NK-92 (cell line): ENCODE results near the gene MOV10L1.

ENCODE experiments used
- DNase-seq: peaks from one replicate; lab custom pipeline; 2025; ENCODE audit not compliant: unreplicated experiment; lab: John Stamatoyannopoulos, UW

Gene MOV10L1

GRCh38 chr22:50102946-50103345, 13.1 kb downstream of the MOV10L1 start:
- DNase-seq, result no peak

GRCh38 chr22:50104141-50104544, 14.3 kb downstream of the MOV10L1 start:
- DNase-seq, result no peak

DNA sequence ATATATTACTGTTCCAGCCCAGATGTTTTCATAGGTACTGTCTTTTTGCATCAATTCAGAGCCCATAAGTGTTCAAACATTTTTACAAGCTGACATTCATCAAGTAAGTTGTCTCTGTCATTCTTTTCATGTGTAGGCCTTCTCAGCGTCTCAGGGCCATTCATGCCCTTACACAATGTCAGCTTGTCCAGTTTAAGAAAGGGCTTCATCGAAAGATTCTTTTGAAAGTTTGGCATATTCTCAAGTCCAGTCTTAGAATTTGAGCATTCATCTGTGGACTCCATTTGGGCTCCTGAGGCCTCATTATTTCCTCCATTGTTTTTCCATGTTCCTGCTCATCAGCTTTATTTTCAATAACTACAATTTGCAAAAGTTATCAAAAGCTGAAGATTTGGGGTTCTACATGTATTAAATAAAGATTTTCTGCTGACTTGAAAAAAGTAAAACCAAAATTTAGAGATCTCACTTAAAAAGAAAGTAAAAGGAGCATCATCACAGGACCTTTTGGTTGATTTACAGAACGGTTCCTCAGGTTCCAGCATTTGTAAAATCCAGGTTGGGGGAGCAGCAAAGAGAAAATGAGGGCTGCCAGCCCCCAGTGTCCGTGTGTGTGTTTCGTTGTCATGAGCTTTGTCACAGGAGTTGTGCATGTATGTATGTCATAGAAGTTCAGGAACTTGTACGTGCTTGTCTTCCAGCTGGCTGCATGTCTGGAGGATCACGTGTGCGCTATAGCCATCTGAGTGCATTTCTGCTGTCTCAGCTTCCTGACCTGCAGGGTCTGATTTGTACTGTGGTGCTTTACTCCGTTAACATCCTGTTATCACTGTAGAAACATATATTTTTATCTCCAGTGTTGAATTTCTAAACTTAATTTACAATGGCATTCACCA, 15.6 kb downstream of the MOV10L1 start:
- no peak for DNase-seq

GRCh38 chr22:50107529-50107928, 17.7 kb downstream of the MOV10L1 start:
- no peak for DNase-seq

GRCh38 chr22:50111056-50111455, 21.2 kb downstream of the MOV10L1 start:
- DNase-seq, result no peak

DNA sequence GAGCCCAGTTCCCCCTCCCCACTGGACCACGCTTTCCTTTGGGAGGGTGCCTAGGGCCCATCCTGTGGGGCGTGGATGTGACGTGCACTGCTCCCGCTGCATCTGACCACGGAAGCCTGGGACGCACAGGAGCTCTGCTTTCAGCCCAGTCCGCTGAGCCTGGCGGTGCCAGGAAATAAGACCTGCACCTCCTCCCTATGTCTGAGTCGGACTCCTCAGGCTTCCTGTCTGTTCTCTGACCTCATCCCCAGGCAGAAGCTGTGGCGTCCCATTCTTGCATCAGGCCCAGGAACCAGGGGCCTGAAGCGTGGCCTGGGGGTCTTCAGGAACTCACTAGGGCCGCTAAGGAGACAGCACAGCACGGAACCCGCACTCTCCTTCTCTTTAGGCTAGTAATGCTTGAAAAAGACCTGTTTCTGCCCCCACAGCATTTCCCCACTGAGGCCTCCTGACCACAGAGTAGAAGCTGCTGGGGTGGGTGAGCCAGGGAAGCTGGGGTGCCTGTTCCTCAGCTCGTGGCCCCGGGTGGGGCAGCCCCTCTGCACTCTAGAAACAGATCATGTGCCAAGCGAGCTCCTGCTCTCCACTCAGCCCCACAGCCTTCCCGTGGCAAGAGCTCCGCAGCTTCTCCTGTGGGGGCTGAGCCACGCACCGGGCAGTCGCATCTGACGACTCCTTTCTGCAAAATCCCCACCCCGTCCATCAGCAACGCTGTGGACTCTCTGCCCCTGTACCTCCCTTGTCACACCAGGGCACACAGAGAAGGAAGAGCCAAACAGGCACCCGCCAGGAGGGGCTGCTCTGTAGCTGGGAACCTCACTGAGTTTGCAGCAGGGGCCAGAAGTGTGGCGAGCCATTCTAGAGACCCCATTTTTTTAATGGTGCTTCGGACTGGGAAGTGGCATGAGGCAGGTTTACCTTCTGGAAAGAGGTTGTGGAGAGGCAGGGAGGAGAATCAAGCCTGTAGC, 22.6 kb downstream of the MOV10L1 start:
- DNase-seq, result no peak

DNA sequence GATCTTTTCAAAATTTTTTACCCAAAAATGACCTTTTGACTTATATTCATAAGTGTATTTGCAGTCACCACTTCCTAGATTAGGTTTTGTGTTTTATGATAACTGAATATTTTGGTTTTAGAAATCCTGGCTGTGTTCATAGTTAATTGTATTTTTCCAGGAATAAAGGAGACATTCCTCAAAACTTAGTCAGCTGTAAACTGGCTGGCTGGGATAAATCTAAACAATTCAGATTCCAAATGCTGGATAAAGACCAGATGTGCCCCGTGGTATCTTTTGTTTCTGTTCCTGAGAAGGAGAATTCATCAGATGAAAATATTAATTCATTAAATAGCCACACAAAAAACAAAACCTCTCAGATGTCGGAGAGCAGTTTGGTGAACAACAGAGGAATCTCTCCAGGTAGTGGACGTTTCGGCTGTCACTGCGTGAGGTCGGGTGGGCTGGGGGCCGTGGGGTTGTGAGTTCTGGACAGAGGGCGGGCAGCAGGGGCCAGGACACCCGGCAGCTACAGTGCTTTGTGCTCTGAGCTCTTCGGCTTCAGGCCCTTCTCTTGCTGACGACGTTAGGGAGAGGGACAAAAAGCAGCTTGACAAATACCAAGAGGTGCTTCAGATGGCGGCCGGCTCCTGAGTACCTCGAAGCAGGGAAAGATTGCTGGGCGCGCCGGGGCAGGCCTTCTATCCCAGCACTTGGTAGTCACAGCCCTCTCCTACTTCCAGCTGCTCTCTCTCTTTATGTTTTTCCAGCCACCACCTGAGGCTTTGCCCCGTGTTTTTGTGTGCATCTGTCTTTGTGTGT, 24.6 kb downstream of the MOV10L1 start:
- no peak for DNase-seq

- DNase-seq, result no peak
Measured at GRCh38 chr22:50115693-50116092, 25.9 kb downstream of the MOV10L1 start.

- DNase-seq, result no peak
Measured at GRCh38 chr22:50117168-50117762, 27.5 kb downstream of the MOV10L1 start.

DNA sequence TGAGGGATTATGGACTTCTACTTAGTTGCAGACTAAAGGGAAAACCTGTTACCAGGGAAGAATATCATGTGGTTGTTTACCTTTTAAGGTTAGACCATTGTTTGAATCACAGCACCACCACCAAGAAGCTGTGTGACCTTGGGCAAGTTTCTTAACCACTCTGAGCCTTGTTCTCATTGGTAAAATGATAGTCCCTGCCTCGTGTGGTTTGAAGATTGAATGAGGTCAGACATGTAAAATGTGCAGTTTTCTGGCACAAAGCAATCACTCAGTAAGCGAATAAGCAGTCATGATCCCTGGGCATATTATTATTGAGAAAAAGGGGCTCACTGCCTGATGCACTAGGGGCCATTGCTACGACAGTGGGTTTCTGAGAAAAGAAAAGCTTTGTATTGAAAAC, 28.3 kb downstream of the MOV10L1 start:
- no peak for DNase-seq

GRCh38 chr22:50118557-50119168, 28.9 kb downstream of the MOV10L1 start:
- no peak for DNase-seq

DNA sequence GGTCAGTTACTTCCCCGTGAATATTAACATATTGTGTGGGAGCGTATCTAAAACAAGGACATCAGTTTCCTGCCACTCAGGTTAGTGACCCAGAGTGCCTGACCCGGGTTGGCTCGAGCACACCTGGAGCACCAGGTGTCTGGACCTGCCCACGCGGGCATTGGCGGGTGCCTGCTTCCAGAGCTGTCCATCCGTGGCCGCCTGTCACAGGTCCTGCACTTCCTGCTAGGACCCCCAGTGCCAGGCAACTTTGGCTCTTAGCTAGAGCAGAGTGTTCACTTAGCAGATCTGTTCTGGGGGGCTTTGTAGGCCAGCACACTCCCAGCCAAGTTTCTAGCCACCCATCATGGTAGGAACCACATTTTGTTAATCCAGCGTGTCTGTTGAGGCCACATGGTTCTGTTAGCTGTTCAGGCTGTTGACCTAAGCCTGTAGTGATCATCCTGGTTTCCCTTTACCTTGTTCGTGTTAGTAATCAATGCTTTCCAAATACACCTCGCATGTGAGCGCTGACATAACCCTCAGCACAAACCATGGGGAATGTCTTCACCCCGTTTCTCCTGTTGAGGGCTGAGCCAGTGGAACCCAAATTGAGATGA, 29.5 kb downstream of the MOV10L1 start:
- DNase-seq, result no peak

GRCh38 chr22:50119768-50120251, 30.0 kb downstream of the MOV10L1 start:
- DNase-seq, result no peak

DNA sequence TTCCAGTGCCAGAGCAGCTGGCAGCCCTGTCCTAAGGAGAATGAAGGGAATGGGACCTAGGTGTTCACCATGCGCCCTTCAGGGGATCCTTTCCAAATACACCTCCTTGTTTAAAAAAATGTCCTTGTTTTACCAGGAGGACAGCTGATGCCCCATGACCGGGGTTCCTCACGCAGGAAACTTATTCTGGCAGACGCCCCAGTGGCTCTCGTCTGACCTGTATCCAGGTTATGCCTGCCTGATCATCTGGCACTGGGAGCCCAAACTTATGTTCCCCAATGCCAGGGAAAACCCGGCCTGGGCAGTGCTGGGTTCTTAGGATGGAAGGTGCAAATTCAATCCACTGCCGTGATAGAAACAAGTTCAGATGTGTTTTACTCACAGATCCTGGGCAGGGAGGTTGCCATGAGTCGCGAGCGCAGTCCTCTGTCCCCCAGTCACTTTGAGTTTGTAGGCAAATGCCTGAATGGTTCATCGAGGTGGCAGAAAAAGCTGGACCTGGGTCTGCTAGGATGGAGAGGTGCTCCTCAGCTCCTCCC, 31.5 kb downstream of the MOV10L1 start:
- DNase-seq, result no peak

DNA sequence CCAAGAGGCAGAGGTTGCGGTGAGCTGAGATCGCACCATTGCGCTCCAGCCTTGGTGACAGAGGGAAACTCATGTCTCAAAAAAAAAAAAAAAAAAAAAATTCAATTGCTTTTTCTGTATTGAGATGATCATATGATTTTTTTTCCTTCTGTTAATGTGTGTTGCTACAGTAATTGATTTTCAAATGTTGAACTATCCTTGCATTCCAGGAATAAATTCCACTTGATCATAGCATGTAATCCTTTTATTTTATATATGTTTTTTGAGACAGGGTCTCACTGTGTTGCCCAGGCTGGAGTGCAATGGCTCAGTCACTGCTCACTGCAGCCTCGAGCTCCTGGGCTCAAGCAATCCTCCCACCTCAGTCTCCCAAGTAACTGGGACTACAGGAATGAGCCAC, 33.3 kb downstream of the MOV10L1 start:
- DNase-seq, result no peak

- no peak for DNase-seq
Measured at GRCh38 chr22:50125029-50125428, 35.2 kb downstream of the MOV10L1 start.

DNA sequence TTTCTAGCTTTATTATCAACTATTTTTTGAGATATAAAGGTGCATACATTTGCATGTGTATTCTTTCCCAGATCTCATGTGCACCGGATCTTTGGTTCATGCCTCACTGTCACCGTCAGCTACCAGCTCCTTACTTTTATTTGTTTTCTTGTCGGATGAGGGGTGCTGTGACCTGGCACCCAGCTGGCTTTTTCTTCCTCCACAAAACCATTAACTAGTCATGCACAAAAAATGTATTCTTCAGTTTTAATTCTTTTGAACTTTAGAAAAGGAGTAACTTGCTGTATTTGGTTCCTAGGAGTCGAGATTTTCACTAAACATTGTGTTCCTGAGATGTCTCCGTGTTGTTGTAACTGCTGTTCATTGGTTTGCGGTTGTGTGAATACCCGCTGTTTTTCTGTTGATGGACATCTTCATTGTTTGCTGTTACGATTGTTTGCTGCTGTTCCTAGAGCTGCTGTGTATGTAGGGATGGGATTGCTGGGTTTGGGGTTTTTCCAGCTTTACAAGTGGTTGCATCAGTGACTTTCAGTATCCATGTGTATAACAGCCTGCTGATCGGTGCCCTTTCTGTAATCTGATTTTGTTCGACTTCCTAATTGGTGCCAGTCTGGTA, 39.4 kb downstream of the MOV10L1 start:
- DNase-seq, result no peak

GRCh38 chr22:50131894-50132293, 42.1 kb downstream of the MOV10L1 start:
- no peak for DNase-seq

DNA sequence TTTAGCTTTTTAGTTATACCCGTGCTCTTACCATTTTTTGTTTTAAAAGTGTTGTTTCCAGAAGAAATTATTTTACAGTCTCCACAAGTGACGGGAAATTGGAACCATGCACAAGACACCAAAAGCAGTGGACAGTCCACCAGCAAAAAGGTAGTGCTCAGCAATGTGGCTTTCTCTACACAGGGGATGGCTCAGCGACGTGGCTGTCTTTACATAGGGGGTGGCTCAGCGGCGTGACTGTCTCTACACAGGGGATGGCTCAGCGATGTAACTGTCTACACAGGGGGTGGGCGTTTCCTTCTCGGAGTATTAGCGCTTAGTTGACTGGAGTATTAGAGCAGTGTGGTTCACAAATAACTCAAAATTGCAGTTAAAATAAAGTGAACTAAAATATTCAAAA, 44.7 kb downstream of the MOV10L1 start:
- DNase-seq, result no peak
